H9 (cell line): ENCODE measurements around the gene SPSB4. TPM values are rescaled to one million over a fixed set of nuclear protein-coding genes. Genes with fewer than 3 reads are reported as not detected.

Experiments used
- DNase-seq: peaks from one replicate; pipeline ENCODE4 v3.0.0-alpha.2; 2017
- H2AFZ ChIP-seq: one replicate; pipeline ENCODE4 v1.6.1; 2013; ENCODE audit warnings: mild to moderate bottlenecking, low read length, control low read depth, moderate library complexity
- H2AK5ac ChIP-seq: 2 replicates; pipeline ENCODE4 v1.6.1; 2013; ENCODE audit warnings: low read length, control low read depth, mixed read lengths; ENCODE audit not compliant: insufficient read length
- H2BK120ac ChIP-seq: one replicate; pipeline ENCODE4 v1.6.1; 2013; ENCODE audit warnings: low read depth, mild to moderate bottlenecking, low read length, control low read depth, inconsistent platforms; ENCODE audit not compliant: poor library complexity, severe bottlenecking
- H2BK12ac ChIP-seq: 2 replicates; pipeline ENCODE4 v1.6.1; 2013; ENCODE audit warnings: low read length, control low read depth, mixed read lengths, low read depth; ENCODE audit not compliant: insufficient read length
- H2BK15ac ChIP-seq: 2 replicates; pipeline ENCODE4 v1.6.1; 2013; ENCODE audit warnings: low read depth, low read length, control low read depth
- H2BK20ac ChIP-seq: one replicate; pipeline ENCODE4 v1.6.1; 2013; ENCODE audit warnings: low read depth, mild to moderate bottlenecking, low read length, control low read depth, inconsistent platforms; ENCODE audit not compliant: poor library complexity, severe bottlenecking
- H2BK5ac ChIP-seq: 2 replicates; pipeline ENCODE4 v1.6.1; 2013; ENCODE audit warnings: low read length, control low read depth, mixed read lengths; ENCODE audit not compliant: insufficient read length
- H3K14ac ChIP-seq: 2 replicates; pipeline ENCODE4 v1.6.1; 2013; ENCODE audit warnings: low read length, control low read depth; ENCODE audit not compliant: insufficient read depth
- H3K18ac ChIP-seq: 2 replicates; pipeline ENCODE4 v1.6.1; 2013; ENCODE audit warnings: low read depth, mild to moderate bottlenecking, mixed read lengths, low read length, control low read depth; ENCODE audit not compliant: insufficient read length
- H3K23ac ChIP-seq: 2 replicates; pipeline ENCODE4 v1.6.1; 2013; ENCODE audit warnings: low read length, control low read depth, mixed read lengths, low read depth; ENCODE audit not compliant: insufficient read length
- H3K23me2 ChIP-seq: 2 replicates; pipeline ENCODE4 v1.6.1; 2013; ENCODE audit warnings: low read depth, mild to moderate bottlenecking, mixed read lengths, low read length, control low read depth; ENCODE audit not compliant: insufficient read length, poor library complexity, severe bottlenecking
- H3K27ac ChIP-seq: 2 replicates; pipeline ENCODE4 v1.5.1; 2013; ENCODE audit warnings: low read length, control low read depth, mixed read lengths, low read depth; ENCODE audit not compliant: insufficient read length
- H3K27me3 ChIP-seq: 2 replicates; pipeline ENCODE4 v1.6.1; 2013; ENCODE audit warnings: low read length, control low read depth, inconsistent platforms; ENCODE audit not compliant: insufficient read depth
- H3K4ac ChIP-seq: 2 replicates; pipeline ENCODE4 v1.6.1; 2013; ENCODE audit warnings: low read depth, mild to moderate bottlenecking, control low read depth, inconsistent platforms, low read length, moderate library complexity
- H3K4me1 ChIP-seq: 2 replicates; pipeline ENCODE4 v1.6.1; 2013; ENCODE audit warnings: low read length, control low read depth, inconsistent platforms; ENCODE audit not compliant: insufficient read depth
- H3K4me2 ChIP-seq: 2 replicates; pipeline ENCODE4 v1.6.1; 2013; ENCODE audit warnings: low read length, control low read depth, mixed read lengths; ENCODE audit not compliant: insufficient read length, insufficient read depth
- H3K56ac ChIP-seq: 2 replicates; pipeline ENCODE4 v1.6.1; 2013; ENCODE audit warnings: low read depth, mild to moderate bottlenecking, mixed read lengths, low read length, control low read depth; ENCODE audit not compliant: insufficient read length
- H3K79me1 ChIP-seq: 2 replicates; pipeline ENCODE4 v1.6.1; 2013; ENCODE audit warnings: low read depth, mild to moderate bottlenecking, moderate library complexity, low read length, control low read depth, inconsistent platforms; ENCODE audit not compliant: insufficient read depth, poor library complexity, severe bottlenecking
- H3K79me2 ChIP-seq: 2 replicates; pipeline ENCODE4 v1.6.1; 2013; ENCODE audit warnings: low read length, control low read depth, inconsistent platforms; ENCODE audit not compliant: insufficient read depth
- H3K9ac ChIP-seq: 2 replicates; pipeline ENCODE4 v1.6.1; 2013; ENCODE audit warnings: low read length, control low read depth, mixed read lengths; ENCODE audit not compliant: insufficient read length; ENCODE audit errors: extremely low read depth
- H3K9me3 ChIP-seq: one replicate; pipeline ENCODE4 v1.6.1; 2013; ENCODE audit warnings: low read depth, low read length, inconsistent platforms; ENCODE audit not compliant: control insufficient read depth
- H3T11ph ChIP-seq: one replicate; pipeline ENCODE4 v1.6.1; 2013; ENCODE audit warnings: mild to moderate bottlenecking, low read length, control low read depth, inconsistent platforms
- H4K20me1 ChIP-seq: one replicate; pipeline ENCODE4 v1.6.1; 2013; ENCODE audit not compliant: control insufficient read depth, insufficient read length, insufficient read depth
- H4K5ac ChIP-seq: 2 replicates; pipeline ENCODE4 v1.6.1; 2013; ENCODE audit warnings: low read depth, mild to moderate bottlenecking, mixed read lengths, low read length, control low read depth; ENCODE audit not compliant: insufficient read length
- H4K8ac ChIP-seq: replicated peaks from 2 replicates; pipeline ENCODE4 v1.6.1; 2013; ENCODE audit warnings: low read length, control low read depth, mixed read lengths, low read depth; ENCODE audit not compliant: insufficient read length
- H4K91ac ChIP-seq: 2 replicates; pipeline ENCODE4 v1.6.1; 2013; ENCODE audit warnings: low read depth, mild to moderate bottlenecking, moderate library complexity, mixed read lengths, low read length, control low read depth; ENCODE audit not compliant: insufficient read length
- H3K27ac Mint-ChIP-seq, 3 experiments: 2 replicates in 2 of 3; 3 replicates in 1 of 3; pipeline ENCODE4 v1.8.0; 2020 to 2021; ENCODE audit warnings: mixed read lengths in 3 of 3, mild to moderate bottlenecking in 1 of 3, moderate library complexity in 1 of 3
- H3K27me3 Mint-ChIP-seq: 2 replicates; pipeline ENCODE4 v1.8.0; 2021; ENCODE audit warnings: low read depth, mild to moderate bottlenecking, moderate library complexity, mixed read lengths
- H3K36me3 Mint-ChIP-seq, 3 experiments: 2 replicates in 2 of 3; 3 replicates in 1 of 3; pipeline ENCODE4 v1.8.0; 2020 to 2021; ENCODE audit warnings: low read depth in 3 of 3, mixed read lengths in 3 of 3; ENCODE audit not compliant: insufficient read depth in 1 of 3
- H3K4me1 Mint-ChIP-seq, 2 experiments: 2 replicates each; pipeline ENCODE4 v1.8.0; 2020; ENCODE audit warnings: mixed read lengths in 2 of 2
- H3K4me3 Mint-ChIP-seq, 2 experiments: 2 replicates in 1 of 2; 3 replicates in 1 of 2; pipeline ENCODE4 v1.8.0; 2020 to 2021; ENCODE audit warnings: mild to moderate bottlenecking in 2 of 2, mixed read lengths in 2 of 2, moderate library complexity in 1 of 2
- H3K9me3 Mint-ChIP-seq, 2 experiments: 2 replicates in 1 of 2; 3 replicates in 1 of 2; pipeline ENCODE4 v1.8.0; 2020; ENCODE audit warnings: mild to moderate bottlenecking in 2 of 2, mixed read lengths in 2 of 2, moderate library complexity in 1 of 2
- WGBS: extraction: QIAGEN DNeasy Blood & Tissue Kit; methylation state at CpG from one replicate; pipeline ENCODE4 v1.1.7; 2013; ENCODE audit warnings: missing lambda C conversion rate, low lambda C conversion rate, mixed read lengths; ENCODE audit not compliant: insufficient read length; ENCODE audit errors: extremely low coverage; 5-methylcytosine and 5-hydroxymethylcytosine counted together
- total RNA-seq: library from RNA; stranded (reverse); gene quantifications from 2 replicates; pipeline ENCODE4 v1.2.1, GENCODE V29; 2021
- TF ChIP-seq, protein P1 (sequence below): fragments of 200-600 bp; sonication (generic); conservative IDR thresholded peaks from 3 replicates; pipeline ENCODE4 v1.8.0; 2021; ENCODE audit warnings: antibody characterized with exemption, mild to moderate bottlenecking

The SPSB4 gene
- total RNA-seq, 1 experiment from 2014 or later, result 6.2 TPM

DNA sequence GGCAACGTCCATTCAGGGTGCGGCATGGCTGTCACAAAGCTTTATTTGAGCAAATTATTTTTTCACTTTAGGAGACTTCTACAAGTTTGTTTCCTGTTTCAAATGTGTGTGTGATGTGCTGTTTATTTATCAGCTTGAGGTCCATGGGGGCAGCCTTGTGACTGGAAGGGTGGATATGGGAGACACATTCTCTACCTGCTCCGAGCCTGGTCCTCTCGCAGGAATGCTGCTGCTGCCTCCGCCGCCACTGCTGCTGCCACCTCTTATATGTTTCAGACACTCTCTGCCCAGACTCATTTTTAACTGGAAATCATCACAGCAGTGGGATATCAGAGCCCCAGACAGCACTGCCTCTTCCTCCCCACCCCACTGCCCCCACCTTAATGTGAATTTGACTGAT, 97.0 kb downstream of the SPSB4 start:
- Histone ChIP-seq H2BK15ac (no peak overlapping the region), H3K4me1 (no peaks in the 10 kb centered on the region), H2BK5ac (no peak overlapping the region), H3K9ac (no peak overlapping the region), H3K79me1 (no peaks in the 10 kb centered on the region), H3K27ac (no peak overlapping the region), H3K9me3 (peaks cover 4% of the 10 kb centered on the region), H3K4ac (no peak overlapping the region), H3K23me2 (no peaks in the 10 kb centered on the region), H3K56ac (no peak overlapping the region), H4K20me1 (no peaks in the 10 kb centered on the region), H3T11ph (no peak overlapping the region), H2AFZ (no peak overlapping the region), H2BK12ac (no peak overlapping the region), H3K14ac (no peak overlapping the region), H3K4me2 (no peak overlapping the region), H3K23ac (no peak overlapping the region), H2AK5ac (no peak overlapping the region), H2BK120ac (no peak overlapping the region), H4K5ac (no peak overlapping the region), H4K8ac (no peak overlapping the region), H3K27me3 (no peaks in the 10 kb centered on the region), H3K18ac (no peak overlapping the region), H2BK20ac (no peak overlapping the region), H3K79me2 (no peaks in the 10 kb centered on the region), H4K91ac (no peak overlapping the region)
- Mint-ChIP-seq H3K27me3 (no peaks in the 10 kb centered on the region), H3K9me3 (peaks cover 5% of the 10 kb centered on the region in 2 experiments), H3K27ac (no peak overlapping the region; a peak in 1 of 7 replicates), H3K4me1 (peaks cover 17 to 23% of the 10 kb centered on the region in 2 experiments), H3K4me3 (no peak overlapping the region), H3K36me3 (peaks cover 2 to 7% (median 4%) of the 10 kb centered on the region in 3 experiments; a peak in 5 of 7 replicates)
- DNase-seq, result no peak
- WGBS, result no CpG with 5 or more reads among the region's 6 CpGs
- TF ChIP-seq, protein P1, sequence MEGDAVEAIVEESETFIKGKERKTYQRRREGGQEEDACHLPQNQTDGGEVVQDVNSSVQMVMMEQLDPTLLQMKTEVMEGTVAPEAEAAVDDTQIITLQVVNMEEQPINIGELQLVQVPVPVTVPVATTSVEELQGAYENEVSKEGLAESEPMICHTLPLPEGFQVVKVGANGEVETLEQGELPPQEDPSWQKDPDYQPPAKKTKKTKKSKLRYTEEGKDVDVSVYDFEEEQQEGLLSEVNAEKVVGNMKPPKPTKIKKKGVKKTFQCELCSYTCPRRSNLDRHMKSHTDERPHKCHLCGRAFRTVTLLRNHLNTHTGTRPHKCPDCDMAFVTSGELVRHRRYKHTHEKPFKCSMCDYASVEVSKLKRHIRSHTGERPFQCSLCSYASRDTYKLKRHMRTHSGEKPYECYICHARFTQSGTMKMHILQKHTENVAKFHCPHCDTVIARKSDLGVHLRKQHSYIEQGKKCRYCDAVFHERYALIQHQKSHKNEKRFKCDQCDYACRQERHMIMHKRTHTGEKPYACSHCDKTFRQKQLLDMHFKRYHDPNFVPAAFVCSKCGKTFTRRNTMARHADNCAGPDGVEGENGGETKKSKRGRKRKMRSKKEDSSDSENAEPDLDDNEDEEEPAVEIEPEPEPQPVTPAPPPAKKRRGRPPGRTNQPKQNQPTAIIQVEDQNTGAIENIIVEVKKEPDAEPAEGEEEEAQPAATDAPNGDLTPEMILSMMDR, result no peak
